Endothelial cell (in vitro differentiated cells): ENCODE results near the gene SLA2. TPM values are rescaled to one million over a fixed set of nuclear protein-coding genes. Genes with fewer than 3 reads are reported as not detected.
A peak's percentile ranks its signal among the peaks of the same experiment; 100 is the strongest.

Experiments
- DNase-seq: peaks from one replicate; pipeline ENCODE4 v3.0.0; 2021; ENCODE audit warnings: low spot score
- H3K27ac Mint-ChIP-seq: one replicate; pipeline ENCODE4 v1.8.0; 2021; ENCODE audit warnings: mixed read lengths, inconsistent platforms; ENCODE audit not compliant: unreplicated experiment
- H3K27me3 Mint-ChIP-seq: one replicate; pipeline ENCODE4 v1.8.0; 2021; ENCODE audit warnings: mild to moderate bottlenecking, moderate library complexity, mixed read lengths, inconsistent platforms; ENCODE audit not compliant: unreplicated experiment
- H3K36me3 Mint-ChIP-seq: one replicate; pipeline ENCODE4 v1.8.0; 2021; ENCODE audit warnings: mild to moderate bottlenecking, low read depth, mixed read lengths, inconsistent platforms; ENCODE audit not compliant: unreplicated experiment
- H3K4me1 Mint-ChIP-seq: one replicate; pipeline ENCODE4 v1.8.0; 2021; ENCODE audit warnings: mild to moderate bottlenecking, mixed read lengths, inconsistent platforms; ENCODE audit not compliant: unreplicated experiment
- H3K4me3 Mint-ChIP-seq: one replicate; pipeline ENCODE4 v1.8.0; 2021; ENCODE audit warnings: mild to moderate bottlenecking, mixed read lengths, inconsistent platforms; ENCODE audit not compliant: unreplicated experiment
- H3K9me3 Mint-ChIP-seq: one replicate; pipeline ENCODE4 v1.8.0; 2021; ENCODE audit warnings: mixed read lengths, inconsistent platforms; ENCODE audit not compliant: unreplicated experiment
- CTCF ChIP-seq: fragments of 200-600 bp; sonication (generic); IDR thresholded peaks from one replicate; pipeline ENCODE4 v1.5.0; 2021; ENCODE audit warnings: antibody characterized with exemption; ENCODE audit not compliant: unreplicated experiment
- total RNA-seq: library from RNA; stranded (reverse); fragmentation: NEBNext Ultra II Directional; extraction: Animal tissue kit (Norgen Biotek cat#: 25700); gene quantifications from one replicate; pipeline ENCODE4 v1.2.1, GENCODE V29; 2021; ENCODE audit not compliant: unreplicated experiment

SLA2 gene
- total RNA-seq, 1 donor from 2014 or later = not detected

DNA sequence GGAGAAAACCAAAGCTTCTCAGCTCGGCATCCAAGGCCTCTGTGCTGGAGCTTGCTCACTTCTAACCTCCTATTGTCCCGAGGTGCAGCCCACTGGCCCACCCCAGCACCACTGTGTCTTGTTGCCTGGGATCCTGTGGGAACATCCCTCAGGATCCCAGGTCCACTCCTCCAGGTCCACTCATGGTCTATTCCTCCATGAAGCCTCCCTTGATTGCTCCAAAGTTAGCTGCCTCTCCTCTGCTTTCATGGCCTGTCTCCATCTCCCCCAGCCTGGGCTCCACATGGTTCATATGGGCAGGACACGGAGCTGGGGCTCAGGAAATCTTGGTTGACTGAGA, 13.9 kb downstream of the SLA2 start:
- Mint-ChIP-seq H3K27me3 (peaks cover 3% of the 10 kb centered on the region), H3K9me3 (no peaks in the 10 kb centered on the region), H3K27ac (peak overlapping the region; percentile 36), H3K36me3 (peaks cover 2% of the 10 kb centered on the region), H3K4me3 (no peak overlapping the region), H3K4me1 (peaks cover 11% of the 10 kb centered on the region)
- no peak for TF ChIP-seq CTCF
- no peak for DNase-seq

DNA sequence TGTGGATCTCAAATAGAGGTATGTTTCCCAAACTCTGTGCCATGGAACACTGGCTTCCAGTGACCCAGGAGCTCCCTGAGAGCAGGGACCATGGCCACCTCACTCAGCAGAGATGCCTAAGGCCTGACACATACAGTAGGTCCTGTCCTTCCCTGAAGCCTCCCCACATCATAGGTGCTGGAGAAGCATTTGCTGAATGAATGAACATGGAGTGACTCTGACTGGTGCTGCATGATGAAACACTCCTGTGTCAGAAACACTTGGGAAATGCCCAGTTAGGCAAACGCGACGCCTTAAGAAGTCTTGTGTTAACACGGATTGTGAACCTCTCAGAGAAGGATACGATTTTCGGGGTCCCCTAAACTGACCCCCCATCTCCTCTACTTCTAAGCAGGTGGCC, 14.3 kb downstream of the SLA2 start:
- peaks cover 3% of the 10 kb centered on the region for H3K27me3 Mint-ChIP-seq
- H3K27ac Mint-ChIP-seq = no peak overlapping the region
- no peak for DNase-seq
- no peaks in the 10 kb centered on the region for H3K9me3 Mint-ChIP-seq
- peaks cover 11% of the 10 kb centered on the region for H3K4me1 Mint-ChIP-seq
- no peak for TF ChIP-seq CTCF
- H3K4me3 Mint-ChIP-seq = no peak overlapping the region
- peaks cover 2% of the 10 kb centered on the region for H3K36me3 Mint-ChIP-seq

DNA sequence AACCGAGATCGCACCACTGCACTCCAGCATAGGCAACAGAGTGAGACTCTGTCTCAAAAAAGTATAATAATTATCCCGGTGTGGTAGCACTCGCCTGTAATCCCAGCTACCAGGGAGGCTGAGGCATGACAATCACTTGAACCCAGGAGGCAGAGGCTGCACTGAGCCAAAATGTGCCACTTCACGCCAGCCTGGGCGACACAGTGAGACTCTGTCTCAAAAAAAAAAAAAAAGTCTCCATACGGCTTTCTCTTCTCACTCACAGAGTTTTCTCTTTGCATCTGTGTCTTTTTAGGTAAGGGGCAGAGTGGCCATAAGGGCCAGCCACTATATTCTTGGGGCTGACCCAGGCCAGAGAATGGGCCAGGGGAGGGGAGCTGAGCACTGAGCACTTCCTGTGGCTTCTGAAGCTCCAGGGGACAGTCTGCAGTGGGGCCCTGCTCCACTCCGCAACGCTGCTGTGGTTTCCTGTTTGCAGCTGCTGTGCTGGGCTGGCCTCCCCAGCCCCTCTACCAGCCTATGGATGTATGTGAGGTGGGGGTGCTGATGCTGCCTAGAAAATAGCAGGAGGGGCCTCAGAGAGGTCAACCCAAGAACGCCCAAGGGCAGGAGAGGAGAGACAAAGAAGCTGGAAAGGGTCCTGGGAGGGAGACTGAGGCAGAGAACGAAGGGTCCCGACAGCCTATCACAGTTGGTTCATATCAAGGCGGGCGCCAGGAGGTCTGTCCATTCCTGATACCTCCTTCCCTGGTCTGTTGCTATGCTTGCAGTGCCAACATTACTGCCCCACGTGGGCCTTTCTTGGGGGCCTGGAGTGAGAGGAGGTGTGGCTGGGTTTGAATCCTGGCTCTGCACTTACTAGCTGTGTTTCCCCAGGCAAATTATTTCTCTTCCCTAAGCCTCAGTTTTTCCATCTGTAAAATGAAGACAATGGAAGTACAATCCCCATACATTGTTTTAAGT, 16.0 kb downstream of the SLA2 start:
- H3K27ac Mint-ChIP-seq = no peak overlapping the region
- no peak for TF ChIP-seq CTCF

DNA sequence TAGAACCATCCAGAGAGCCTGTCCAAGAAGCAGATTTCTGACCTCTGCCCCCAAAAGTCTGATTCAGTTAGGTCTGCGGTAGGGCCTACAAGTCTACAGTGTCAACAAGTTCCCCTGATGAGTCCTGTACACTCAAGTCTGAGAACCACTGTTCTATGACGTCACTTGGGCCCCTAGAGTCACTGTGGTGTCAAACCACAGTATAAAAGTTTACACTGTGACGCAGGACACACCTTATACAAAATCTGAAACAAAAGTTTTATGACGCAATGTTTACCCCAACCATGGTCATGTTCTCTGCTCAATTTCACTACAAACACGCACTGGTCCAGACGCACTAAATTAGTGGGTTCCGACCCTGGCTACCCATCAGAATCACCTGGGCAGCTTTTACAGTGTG, 17.9 kb downstream of the SLA2 start:
- Mint-ChIP-seq H3K4me1 (peaks cover 17% of the 10 kb centered on the region), H3K27ac (no peak overlapping the region), H3K9me3 (no peaks in the 10 kb centered on the region)

More for the DNA sequence above, 16.0 kb downstream of the SLA2 start:
- no peaks in the 10 kb centered on the region for H3K9me3 Mint-ChIP-seq
- no peak overlapping the region for H3K4me3 Mint-ChIP-seq
- H3K36me3 Mint-ChIP-seq = peaks cover 2% of the 10 kb centered on the region
- peaks cover 11% of the 10 kb centered on the region for H3K4me1 Mint-ChIP-seq
- peaks cover 3% of the 10 kb centered on the region for H3K27me3 Mint-ChIP-seq
- DNase-seq = peak; percentile 18

More for the DNA sequence above, 17.9 kb downstream of the SLA2 start:
- Mint-ChIP-seq H3K36me3 (no peaks in the 10 kb centered on the region), H3K27me3 (peaks cover 1% of the 10 kb centered on the region), H3K4me3 (no peak overlapping the region)
- no peak for TF ChIP-seq CTCF
- no peak for DNase-seq
